HG03097 (cell line): ENCODE results near the gene LINGO1.

ENCODE experiments used
- ATAC-seq: cut with Tn5 transposase; IDR thresholded peaks from one replicate; pipeline ENCODE4 v1.9.1; 2021; ENCODE audit not compliant: unreplicated experiment, low FRiP score

Gene LINGO1

DNA sequence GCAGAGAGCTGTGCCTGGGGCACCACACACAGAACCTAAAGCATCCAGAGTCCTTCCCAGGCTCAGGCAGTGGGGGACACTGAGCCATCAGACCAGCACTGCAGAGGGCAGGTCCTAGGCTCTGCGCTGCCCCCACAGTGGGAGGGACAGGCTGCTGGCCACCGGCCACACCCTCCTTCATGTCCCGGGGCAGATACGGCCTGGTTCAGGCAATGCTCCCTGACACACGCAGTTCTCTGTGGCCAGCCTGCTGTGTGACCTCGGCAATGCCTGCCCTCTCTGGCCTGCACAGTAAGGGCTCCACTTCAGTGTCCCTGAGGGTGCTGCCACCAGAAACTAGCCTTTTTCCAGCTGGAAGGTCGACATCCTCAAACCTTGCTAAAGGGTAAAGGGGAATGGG is 12.4 kb downstream of the LINGO1 start:
- no peak for ATAC-seq

DNA sequence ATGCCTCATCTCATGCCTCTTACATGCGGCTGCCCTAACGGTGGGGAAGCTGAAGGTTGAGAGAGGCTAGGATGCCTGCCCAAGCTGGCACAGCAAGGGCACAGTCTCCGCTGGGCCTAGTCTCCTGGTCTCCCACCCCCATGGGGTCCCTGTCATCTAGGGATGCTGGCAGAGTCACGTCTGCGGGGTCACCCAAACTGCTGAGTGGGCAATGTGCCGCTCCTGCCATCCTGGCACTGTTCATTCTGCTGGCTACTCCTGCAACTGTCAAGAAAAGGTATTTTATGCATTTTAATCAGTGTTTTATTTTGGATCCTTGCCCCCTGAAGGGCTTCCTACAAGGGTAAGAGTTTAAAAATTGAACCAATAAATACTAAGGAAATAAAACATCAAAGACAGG is 12.8 kb downstream of the LINGO1 start:
- no peak for ATAC-seq

DNA sequence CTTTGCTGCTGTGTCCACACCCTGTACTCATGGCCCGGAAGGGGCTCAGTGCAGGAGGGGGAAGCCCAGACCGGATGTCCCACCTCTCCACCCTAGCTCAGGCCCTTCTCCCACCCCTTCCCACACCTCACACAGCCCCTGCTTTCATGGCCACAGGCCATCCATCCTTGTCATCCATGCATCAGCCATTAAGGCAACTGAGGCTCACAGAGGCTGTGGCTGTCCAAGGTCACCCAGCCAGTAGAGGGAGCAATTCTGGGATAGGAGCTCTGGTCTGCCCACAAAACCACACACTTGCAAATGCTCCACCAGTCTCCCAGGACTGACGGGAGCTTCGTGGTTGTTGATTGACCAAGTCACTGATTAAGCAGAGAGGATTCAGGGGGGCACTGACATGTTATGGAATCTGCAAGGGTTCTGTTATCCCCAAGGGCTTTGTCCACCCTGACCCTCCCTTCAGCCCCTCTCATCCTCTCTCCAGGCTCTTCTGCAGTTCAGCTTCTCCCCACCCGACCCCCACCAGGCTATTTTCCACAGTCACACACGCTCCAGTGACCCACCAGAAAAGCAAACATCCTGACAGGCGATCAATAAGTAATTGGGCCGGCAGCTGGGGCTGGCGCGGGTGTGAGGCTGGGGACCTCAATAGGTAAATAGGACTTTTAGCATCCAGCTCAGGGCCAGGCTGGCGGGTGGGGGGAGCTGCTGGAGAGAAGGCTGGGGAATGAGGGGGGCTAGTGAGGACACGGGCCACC is 15.1 kb downstream of the LINGO1 start:
- no peak for ATAC-seq

- ATAC-seq, result no peak
Measured at GRCh38 chr15:77616072-77616471, 16.6 kb downstream of the LINGO1 start.

GRCh38 chr15:77615472-77615871 is 17.2 kb downstream of the LINGO1 start:
- ATAC-seq, result no peak

DNA sequence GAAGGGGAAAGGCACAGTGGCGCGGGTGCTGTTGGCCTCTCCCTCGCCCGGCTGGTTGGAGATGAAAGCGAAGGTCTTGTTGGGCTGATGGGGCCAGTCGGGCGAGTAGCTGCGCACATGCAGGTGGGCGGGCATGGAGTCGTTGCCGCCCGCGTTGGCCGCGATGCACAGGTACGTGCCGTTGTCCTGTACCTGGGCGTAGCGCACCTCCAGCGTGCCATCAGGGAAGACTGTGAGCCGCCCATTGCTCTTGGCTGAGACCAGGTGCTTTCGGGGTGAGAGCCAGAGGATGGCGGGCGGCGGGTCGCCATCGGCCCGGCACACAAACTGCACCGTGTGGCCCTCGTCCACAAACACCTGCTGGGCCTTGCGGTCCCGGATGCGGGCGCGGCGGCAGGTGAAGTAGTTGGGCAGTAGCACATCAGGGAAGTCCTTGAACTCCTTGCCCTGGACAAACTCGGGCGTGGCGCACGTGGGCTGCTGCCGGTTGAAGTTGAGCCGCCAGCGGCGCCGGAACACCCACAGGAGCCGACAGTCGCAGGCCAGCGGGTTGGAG is 18.4 kb downstream of the LINGO1 start:
- no peak for ATAC-seq

- no peak for ATAC-seq
Measured at GRCh38 chr15:77613814-77614213, 18.9 kb downstream of the LINGO1 start.

DNA sequence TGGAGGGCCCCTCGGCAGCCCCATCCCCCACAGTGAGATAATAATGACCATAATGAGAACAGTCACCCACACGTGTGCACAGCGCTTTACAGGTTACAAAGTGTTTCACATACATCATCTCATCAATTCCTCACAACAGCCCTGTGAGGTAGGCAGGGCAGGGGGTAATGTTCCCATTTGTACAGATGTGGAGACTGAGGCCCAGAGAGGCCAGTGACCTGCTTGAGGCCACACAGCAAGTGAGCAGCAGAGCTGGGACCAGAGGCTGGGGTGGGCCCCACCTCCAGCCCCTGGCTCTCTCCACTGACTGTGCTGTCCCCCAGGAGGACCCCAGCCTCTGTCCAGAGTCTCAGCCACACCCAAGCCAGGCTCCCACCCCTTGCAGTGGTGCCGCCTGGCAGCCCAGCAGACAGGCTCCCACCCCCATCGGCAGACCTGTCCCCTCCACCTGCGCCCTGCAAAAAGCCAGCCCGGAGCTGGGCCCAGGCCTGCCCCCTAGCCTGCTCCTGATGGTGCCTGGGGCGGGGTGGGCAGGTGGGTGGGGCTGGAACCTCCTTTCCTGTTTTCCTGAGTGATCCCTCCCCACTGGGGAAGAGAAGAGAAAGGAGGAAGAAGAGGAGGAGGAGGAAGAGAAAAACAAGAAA is 19.6 kb downstream of the LINGO1 start:
- no peak for ATAC-seq

DNA sequence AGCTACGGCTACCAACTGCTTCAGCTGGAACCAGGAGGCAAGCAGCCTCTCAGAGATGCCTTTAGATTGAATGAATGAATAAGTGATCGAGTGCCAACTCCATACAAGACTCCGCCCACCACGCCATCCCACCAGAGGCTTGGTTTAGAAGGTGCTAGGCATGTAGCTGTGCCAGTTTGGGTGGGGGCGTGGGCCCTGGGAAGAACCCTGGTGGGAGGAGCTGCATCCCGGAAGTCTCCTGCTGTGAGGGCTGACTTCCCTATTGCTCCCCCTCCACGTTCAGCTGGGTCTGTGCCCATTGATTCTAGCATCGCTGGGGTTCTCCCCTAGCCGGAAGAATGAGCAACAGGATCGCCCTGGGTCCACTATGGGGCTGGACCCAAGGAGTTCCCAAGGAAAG is 20.9 kb downstream of the LINGO1 start:
- ATAC-seq, result no peak

DNA sequence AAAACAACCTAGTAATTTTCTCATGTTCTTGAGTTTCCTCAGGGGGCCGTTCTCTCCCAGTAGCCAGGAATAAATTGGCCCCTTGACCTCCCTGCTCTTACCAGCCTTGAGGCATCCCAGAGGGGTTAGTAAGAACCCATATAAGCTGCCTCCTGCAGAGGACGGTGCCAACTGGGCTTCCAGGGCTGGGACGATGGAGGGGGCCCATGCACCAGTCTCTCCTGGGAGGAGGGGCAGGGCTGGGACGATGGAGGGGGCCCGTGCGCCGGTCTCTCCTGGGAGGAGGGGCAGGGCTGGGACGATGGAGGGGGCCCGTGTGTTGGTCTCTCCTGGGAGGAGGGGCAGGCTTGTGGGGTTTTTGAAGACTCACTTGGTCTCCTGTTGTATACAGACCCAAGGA is 22.0 kb downstream of the LINGO1 start:
- no peak for ATAC-seq

DNA sequence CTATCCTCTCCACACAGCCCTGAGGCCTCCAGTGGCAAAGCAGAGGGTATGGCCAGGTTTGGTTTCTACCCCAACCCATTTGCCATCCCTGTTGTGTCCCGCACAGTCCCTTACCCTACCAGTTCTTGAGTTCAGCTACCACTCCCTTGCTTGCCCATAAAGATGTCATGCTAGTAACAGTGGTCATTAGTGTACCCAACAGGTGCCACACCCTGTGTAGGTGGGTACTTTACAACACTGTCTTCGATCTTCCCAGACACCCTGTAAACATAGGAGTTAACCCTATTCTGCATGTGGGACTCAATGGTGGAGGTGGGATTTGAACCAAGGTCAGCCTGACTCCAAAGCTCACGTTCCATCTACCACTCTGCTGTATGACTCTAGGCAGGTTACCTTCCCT is 23.2 kb downstream of the LINGO1 start:
- ATAC-seq, result no peak

GRCh38 chr15:77608774-77609173 is 23.9 kb downstream of the LINGO1 start:
- ATAC-seq, result no peak

GRCh38 chr15:77607894-77608261 is 24.8 kb downstream of the LINGO1 start:
- no peak for ATAC-seq

GRCh38 chr15:77607111-77607893 is 25.4 kb downstream of the LINGO1 start:
- no peak for ATAC-seq

DNA sequence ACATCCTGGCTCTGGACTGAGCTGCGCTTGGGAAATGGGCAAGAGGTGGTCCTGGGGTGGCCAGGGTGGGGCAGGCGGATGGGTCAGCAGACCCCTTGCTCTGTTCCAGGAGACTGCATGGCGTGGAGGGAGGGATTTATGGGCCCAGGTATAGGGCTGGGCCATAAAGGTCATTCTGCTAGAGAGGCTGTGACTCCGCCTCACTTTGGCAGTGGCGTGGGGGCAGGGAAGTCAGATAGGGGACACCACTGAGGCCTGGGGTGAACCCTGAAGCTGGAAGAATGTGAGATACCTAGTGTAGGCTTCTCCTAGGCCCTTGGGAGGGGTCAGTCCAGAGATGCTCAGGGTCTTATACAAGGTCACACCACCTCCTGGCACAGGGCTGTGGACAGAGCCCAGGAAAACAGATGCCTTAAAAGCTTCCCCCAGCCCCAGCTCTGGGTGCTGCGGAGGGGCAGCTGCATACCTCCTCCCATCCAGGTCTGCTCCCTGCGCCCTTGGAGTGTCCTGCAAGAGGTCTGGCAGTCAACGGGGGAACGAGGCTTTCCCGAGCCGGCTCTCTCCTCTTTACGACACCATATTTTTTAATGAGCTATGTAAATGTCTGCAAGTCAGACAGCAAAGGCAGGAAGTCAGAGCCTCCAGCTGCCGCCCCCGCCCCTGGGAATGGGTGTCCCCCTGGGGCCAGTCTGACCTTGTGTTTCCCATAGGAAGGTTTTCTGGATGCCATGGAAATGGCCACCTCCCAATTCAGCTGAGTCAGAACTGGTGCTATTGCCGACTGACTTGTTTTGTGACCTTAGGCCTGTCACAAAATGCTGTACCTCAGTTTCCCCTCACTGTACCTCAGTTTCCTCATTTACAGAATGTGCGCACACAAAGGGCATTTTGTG is 26.3 kb downstream of the LINGO1 start:
- ATAC-seq, result no peak

DNA sequence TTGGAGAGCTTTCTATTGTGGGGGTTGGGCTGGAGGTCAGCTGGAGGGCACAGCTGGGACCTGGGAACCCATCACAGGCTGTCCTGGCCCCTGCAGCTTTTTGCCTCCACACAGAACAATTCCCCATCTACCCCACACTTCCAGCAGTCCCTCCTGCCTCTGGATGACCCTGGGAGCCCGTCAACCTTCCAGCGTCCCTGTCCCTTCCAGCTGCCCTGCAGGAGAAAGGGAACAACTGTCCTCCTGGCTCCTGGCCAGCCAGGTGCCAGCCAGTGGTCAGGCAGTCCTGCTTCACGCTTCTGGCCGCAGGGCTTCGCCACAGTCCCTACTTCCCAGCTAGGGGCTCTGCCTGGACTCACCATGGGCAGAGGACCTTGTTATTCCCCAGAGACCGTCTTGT is 27.2 kb downstream of the LINGO1 start:
- ATAC-seq, result no peak

DNA sequence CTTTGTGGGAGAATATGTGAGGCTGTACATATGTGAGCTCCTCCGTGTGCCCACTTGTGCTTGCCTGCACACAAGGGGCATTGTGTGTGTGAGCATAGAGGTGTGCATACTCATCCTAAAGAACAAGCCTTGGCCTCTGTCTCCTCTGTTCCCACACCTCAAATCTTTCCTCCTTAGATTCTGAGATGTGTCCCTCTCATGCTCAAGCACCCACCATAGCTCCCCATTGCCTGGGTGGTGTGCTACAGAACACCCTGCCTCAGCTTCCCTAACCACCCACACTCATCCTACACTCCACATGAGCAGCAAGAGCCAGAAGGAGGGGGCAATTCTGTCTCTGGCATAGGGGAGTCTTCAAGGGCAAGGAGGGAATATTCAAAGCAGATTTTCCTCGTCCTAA is 27.7 kb downstream of the LINGO1 start:
- ATAC-seq, result no peak

GRCh38 chr15:77603611-77604336 is 28.9 kb downstream of the LINGO1 start:
- ATAC-seq, result no peak

GRCh38 chr15:77602800-77603199 is 29.9 kb downstream of the LINGO1 start:
- ATAC-seq, result no peak

GRCh38 chr15:77599899-77600298 is 32.8 kb downstream of the LINGO1 start:
- ATAC-seq, result no peak
